Suprapubic skin (tissue), 3 donors: ENCODE results near the gene ZBTB5.

Source experiments
- POLR2A ChIP-seq, 2 donors: fragments of 450-650 bp; IDR thresholded peaks; one replicate each; pipeline ENCODE4 v1.6.1; 2017; ENCODE audit warnings: antibody characterized with exemption in 2 of 2, mild to moderate bottlenecking in 2 of 2, moderate library complexity in 2 of 2
- TF ChIP-seq, protein P1 (sequence below), 2 donors: fragments of 200-600 bp in 1 of 2; fragments of 450-650 bp in 1 of 2; sonication (generic) in 1 of 2; IDR thresholded peaks; one replicate each; pipeline ENCODE4 v1.5.1; 2016 to 2019; ENCODE audit warnings: antibody characterized with exemption in 2 of 2, mild to moderate bottlenecking in 1 of 2, moderate library complexity in 1 of 2

DNA sequence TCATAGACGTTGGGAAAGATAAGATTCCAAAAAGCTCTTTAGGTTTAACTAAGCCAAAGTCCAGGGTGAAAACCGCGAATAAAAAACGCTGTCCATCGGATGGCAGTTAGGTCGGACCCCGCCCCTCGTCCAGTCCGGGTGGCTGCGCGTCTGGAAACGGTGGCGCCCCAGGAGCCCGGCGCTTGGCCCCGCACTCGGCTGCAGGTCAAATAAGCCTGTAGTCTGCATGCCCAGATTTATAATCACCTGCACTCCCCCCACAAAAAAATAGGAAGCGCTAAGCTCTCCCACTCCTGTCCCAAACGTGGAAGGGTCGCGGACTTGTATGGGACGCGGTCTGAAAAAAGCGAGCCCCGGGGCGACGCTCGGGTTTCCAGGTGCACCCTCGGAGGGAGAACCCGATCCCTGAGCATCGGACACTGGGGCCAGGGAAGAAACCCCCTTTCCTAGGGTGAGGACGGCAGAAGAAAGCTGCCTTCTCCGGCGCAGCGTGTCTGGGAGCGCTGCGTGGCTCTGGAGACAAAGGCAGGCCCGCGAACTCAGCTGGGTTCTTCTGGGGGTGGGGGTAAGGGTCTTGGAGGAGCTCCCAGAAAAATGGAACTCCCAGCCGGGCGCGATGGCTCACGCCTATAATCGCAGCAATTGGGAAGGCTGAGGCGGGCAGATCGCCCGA, 923 bp upstream of the ZBTB5 start:
- TF ChIP-seq, protein P1, sequence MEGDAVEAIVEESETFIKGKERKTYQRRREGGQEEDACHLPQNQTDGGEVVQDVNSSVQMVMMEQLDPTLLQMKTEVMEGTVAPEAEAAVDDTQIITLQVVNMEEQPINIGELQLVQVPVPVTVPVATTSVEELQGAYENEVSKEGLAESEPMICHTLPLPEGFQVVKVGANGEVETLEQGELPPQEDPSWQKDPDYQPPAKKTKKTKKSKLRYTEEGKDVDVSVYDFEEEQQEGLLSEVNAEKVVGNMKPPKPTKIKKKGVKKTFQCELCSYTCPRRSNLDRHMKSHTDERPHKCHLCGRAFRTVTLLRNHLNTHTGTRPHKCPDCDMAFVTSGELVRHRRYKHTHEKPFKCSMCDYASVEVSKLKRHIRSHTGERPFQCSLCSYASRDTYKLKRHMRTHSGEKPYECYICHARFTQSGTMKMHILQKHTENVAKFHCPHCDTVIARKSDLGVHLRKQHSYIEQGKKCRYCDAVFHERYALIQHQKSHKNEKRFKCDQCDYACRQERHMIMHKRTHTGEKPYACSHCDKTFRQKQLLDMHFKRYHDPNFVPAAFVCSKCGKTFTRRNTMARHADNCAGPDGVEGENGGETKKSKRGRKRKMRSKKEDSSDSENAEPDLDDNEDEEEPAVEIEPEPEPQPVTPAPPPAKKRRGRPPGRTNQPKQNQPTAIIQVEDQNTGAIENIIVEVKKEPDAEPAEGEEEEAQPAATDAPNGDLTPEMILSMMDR (IDR thresholded peaks at IDR 0.05): no peak
- no peak for TF ChIP-seq POLR2A (IDR thresholded peaks at IDR 0.05)
